HepG2 (cell line): ENCODE data around the gene TBC1D16. TPM values are rescaled to one million over a fixed set of nuclear protein-coding genes. Genes with fewer than 3 reads are reported as not detected.

ENCODE experiments used
- ARID4A ChIP-seq: sonication (generic); formaldehyde crosslinking; IDR thresholded peaks from 2 replicates; pipeline ENCODE4 v1.5.0; 2020; ENCODE audit warnings: mild to moderate bottlenecking, missing genetic modification reagents, borderline replicate concordance
- DZIP1 ChIP-seq: sonication (generic); formaldehyde crosslinking; IDR thresholded peaks from 2 replicates; pipeline ENCODE4 v1.5.0; 2020; ENCODE audit warnings: mild to moderate bottlenecking, missing genetic modification reagents
- GTF3A ChIP-seq: sonication (generic); formaldehyde crosslinking; conservative IDR thresholded peaks from 2 replicates; pipeline ENCODE4 v1.4.0; 2020; ENCODE audit warnings: mild to moderate bottlenecking, missing genetic modification reagents
- HNRNPL ChIP-seq: fragments of 200-400 bp; formaldehyde crosslinking; IDR thresholded peaks from 2 replicates; pipeline ENCODE4 v1.6.1; 2017; ENCODE audit warnings: mild to moderate bottlenecking, low read depth, low read length
- NR2C2 ChIP-seq: sonication (generic); formaldehyde crosslinking; IDR thresholded peaks from 2 replicates; pipeline ENCODE4 v1.4.0; 2020; ENCODE audit warnings: missing genetic modification reagents, mild to moderate bottlenecking, moderate library complexity, borderline replicate concordance
- SNAPC2 ChIP-seq: sonication (generic); formaldehyde crosslinking; IDR thresholded peaks from 2 replicates; pipeline ENCODE4 v1.8.1; 2022; ENCODE audit warnings: mild to moderate bottlenecking, missing genetic modification reagents
- TEAD3 ChIP-seq: optimal IDR thresholded peaks from 2 replicates; pipeline ENCODE3; 2016; ENCODE audit warnings: borderline replicate concordance
- ZBTB38 ChIP-seq: sonication (generic); formaldehyde crosslinking; IDR thresholded peaks from 2 replicates; pipeline ENCODE4 v1.5.1; 2020; ENCODE audit warnings: mild to moderate bottlenecking, missing genetic modification reagents
- ZFX ChIP-seq: sonication (generic); formaldehyde crosslinking; IDR thresholded peaks from 2 replicates; pipeline ENCODE4 v1.4.0; 2020; ENCODE audit warnings: mild to moderate bottlenecking, low read depth, missing genetic modification reagents, moderate library complexity
- ZNF251 ChIP-seq: sonication (generic); formaldehyde crosslinking; IDR thresholded peaks from 2 replicates; pipeline ENCODE4 v1.9.0; 2021; ENCODE audit warnings: mild to moderate bottlenecking, missing genetic modification reagents
- ZNF343 ChIP-seq: sonication (generic); formaldehyde crosslinking; IDR thresholded peaks from 2 replicates; pipeline ENCODE4 v1.4.0; 2020; ENCODE audit warnings: mild to moderate bottlenecking, missing genetic modification reagents
- ZNF678 ChIP-seq: sonication (generic); formaldehyde crosslinking; IDR thresholded peaks from 2 replicates; pipeline ENCODE4 v1.4.0; 2020; ENCODE audit warnings: mild to moderate bottlenecking, missing genetic modification reagents
- polyA plus RNA-seq, 8 experiments: library from polyadenylated mRNA; depleted of rRNA in 3 of 8; stranded (reverse) in 7 of 8; unstranded in 1 of 8; fragments of >200 nt; fragmentation: Illumina TruSeq in 4 of 8; extraction: Trizol in 4 of 8; gene quantifications; 2 replicates each; pipeline versions ENCODE4 v1.2.1 to v1.2.3, GENCODE V29; 2011 to 2016; ENCODE audit warnings: low read depth in 4 of 8, missing spikeins in 1 of 8, mixed read lengths in 1 of 8; ENCODE audit not compliant: insufficient read depth in 1 of 8
- total RNA-seq, 5 experiments: library from RNA; depleted of rRNA; stranded (reverse); fragments of >200 nt; fragmentation: Illumina TruSeq; extraction: Trizol; gene quantifications; 2 replicates each; pipeline ENCODE4 v1.2.3, GENCODE V29; 2016; ENCODE audit warnings: low read depth in 1 of 5
- TF ChIP-seq, protein P1 (sequence below): sonication (generic); formaldehyde crosslinking; IDR thresholded peaks from 2 replicates; pipeline ENCODE4 v1.4.0; 2020; ENCODE audit warnings: missing genetic modification reagents
- TF ChIP-seq, protein P2 (sequence below): sonication (generic); formaldehyde crosslinking; IDR thresholded peaks from 2 replicates; pipeline ENCODE4 v1.5.1; 2020; ENCODE audit warnings: mild to moderate bottlenecking, missing genetic modification reagents, moderate library complexity

TBC1D16 gene
- total and polyA plus RNA-seq, 2 of the 13 experiments (the other 11 are each of a cell fraction or from before 2014, with no cell fraction given): 14.9 to 24.9 TPM

GRCh38 chr17:80030730-80031410, 4.8 kb downstream of the TBC1D16 start (continued):
- TF ChIP-seq DZIP1 (CRISPR knock-in tag) (0 out of 2 replicates have a peak, but pooled peaks have one; percentile 38), TEAD3 (CRISPR knock-in tag) (peak; percentile 18), ZFX (CRISPR knock-in tag) (0 out of 2 replicates have a peak, but pooled peaks have one; percentile 26), NR2C2 (CRISPR knock-in tag) (peak; percentile 51; the same call in 1 of the 2 replicates), ZNF678 (CRISPR knock-in tag) (no peak), ZNF251 (CRISPR knock-in tag) (0 out of 2 replicates have a peak, but pooled peaks have one; percentile 51), SNAPC2 (no peak), ZBTB38 (peak; percentile 92), ARID4A (CRISPR knock-in tag) (peak; percentile 17; the same call in 1 of the 2 replicates), ZNF343 (CRISPR knock-in tag) (peak; percentile 42; the same call in 1 of the 2 replicates), HNRNPL (peak; percentile 89; the same call in 1 of the 2 replicates), GTF3A (0 out of 2 replicates have a peak, but pooled peaks have one; percentile 63)
- TF ChIP-seq, protein P1, sequence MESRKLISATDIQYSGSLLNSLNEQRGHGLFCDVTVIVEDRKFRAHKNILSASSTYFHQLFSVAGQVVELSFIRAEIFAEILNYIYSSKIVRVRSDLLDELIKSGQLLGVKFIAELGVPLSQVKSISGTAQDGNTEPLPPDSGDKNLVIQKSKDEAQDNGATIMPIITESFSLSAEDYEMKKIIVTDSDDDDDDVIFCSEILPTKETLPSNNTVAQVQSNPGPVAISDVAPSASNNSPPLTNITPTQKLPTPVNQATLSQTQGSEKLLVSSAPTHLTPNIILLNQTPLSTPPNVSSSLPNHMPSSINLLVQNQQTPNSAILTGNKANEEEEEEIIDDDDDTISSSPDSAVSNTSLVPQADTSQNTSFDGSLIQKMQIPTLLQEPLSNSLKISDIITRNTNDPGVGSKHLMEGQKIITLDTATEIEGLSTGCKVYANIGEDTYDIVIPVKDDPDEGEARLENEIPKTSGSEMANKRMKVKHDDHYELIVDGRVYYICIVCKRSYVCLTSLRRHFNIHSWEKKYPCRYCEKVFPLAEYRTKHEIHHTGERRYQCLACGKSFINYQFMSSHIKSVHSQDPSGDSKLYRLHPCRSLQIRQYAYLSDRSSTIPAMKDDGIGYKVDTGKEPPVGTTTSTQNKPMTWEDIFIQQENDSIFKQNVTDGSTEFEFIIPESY (CRISPR knock-in tag): peak; percentile 63; the same call in 1 of the 2 replicates
- TF ChIP-seq, protein P2, sequence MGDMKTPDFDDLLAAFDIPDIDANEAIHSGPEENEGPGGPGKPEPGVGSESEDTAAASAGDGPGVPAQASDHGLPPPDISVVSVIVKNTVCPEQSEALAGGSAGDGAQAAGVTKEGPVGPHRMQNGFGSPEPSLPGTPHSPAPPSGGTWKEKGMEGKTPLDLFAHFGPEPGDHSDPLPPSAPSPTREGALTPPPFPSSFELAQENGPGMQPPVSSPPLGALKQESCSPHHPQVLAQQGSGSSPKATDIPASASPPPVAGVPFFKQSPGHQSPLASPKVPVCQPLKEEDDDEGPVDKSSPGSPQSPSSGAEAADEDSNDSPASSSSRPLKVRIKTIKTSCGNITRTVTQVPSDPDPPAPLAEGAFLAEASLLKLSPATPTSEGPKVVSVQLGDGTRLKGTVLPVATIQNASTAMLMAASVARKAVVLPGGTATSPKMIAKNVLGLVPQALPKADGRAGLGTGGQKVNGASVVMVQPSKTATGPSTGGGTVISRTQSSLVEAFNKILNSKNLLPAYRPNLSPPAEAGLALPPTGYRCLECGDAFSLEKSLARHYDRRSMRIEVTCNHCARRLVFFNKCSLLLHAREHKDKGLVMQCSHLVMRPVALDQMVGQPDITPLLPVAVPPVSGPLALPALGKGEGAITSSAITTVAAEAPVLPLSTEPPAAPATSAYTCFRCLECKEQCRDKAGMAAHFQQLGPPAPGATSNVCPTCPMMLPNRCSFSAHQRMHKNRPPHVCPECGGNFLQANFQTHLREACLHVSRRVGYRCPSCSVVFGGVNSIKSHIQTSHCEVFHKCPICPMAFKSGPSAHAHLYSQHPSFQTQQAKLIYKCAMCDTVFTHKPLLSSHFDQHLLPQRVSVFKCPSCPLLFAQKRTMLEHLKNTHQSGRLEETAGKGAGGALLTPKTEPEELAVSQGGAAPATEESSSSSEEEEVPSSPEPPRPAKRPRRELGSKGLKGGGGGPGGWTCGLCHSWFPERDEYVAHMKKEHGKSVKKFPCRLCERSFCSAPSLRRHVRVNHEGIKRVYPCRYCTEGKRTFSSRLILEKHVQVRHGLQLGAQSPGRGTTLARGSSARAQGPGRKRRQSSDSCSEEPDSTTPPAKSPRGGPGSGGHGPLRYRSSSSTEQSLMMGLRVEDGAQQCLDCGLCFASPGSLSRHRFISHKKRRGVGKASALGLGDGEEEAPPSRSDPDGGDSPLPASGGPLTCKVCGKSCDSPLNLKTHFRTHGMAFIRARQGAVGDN (CRISPR knock-in tag): peak; percentile 72
